GM12872 (cell line): ENCODE measurements around the gene RASSF5.

ENCODE experiments used
- TF ChIP-seq, protein P1 (sequence below): IDR thresholded peaks from 3 replicates; pipeline ENCODE4 v1.5.1; 2011; ENCODE audit warnings: low read depth, mild to moderate bottlenecking, low read length, moderate library complexity; ENCODE audit not compliant: insufficient read depth

RASSF5 gene

DNA sequence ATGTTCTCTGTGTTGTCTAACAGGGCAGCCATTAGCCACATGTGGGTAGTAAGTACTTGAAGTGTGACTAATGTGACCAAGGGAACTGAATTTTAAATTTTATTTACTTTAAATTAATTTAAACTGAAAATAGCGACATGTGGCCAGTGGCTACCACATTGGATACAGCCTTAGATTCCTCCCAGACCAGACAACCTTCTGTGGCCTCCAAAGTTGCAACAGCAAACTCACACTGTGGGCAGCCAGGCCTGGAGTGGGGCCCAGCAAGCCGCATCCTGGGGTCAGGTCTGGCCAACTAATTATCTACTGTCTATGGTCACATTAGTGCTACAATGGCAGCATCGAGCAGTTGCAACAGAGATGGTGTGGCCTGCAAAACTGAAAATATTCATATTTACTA is 93.2 kb downstream of the RASSF5 start:
- TF ChIP-seq, protein P1, sequence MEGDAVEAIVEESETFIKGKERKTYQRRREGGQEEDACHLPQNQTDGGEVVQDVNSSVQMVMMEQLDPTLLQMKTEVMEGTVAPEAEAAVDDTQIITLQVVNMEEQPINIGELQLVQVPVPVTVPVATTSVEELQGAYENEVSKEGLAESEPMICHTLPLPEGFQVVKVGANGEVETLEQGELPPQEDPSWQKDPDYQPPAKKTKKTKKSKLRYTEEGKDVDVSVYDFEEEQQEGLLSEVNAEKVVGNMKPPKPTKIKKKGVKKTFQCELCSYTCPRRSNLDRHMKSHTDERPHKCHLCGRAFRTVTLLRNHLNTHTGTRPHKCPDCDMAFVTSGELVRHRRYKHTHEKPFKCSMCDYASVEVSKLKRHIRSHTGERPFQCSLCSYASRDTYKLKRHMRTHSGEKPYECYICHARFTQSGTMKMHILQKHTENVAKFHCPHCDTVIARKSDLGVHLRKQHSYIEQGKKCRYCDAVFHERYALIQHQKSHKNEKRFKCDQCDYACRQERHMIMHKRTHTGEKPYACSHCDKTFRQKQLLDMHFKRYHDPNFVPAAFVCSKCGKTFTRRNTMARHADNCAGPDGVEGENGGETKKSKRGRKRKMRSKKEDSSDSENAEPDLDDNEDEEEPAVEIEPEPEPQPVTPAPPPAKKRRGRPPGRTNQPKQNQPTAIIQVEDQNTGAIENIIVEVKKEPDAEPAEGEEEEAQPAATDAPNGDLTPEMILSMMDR: no peak

DNA sequence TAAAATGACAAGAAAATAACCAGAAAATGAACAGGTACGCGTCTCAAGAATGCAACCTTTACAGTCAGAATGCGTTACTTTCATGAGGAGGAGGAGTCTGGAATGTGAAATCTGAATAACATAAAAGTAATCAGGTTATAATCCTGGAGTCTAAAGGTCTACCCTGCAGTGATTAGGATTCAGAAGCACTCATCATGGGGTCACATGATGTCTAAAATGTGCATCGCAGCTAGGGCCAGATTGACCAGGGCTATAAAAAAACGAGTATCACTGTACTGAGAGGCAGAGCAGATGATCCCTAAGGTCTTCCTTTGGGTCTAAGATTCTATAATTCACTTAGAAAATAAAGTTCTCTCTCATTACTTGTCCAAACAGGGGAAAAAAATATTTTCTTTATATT is 97.5 kb downstream of the RASSF5 start:
- TF ChIP-seq, protein P1: no peak

DNA sequence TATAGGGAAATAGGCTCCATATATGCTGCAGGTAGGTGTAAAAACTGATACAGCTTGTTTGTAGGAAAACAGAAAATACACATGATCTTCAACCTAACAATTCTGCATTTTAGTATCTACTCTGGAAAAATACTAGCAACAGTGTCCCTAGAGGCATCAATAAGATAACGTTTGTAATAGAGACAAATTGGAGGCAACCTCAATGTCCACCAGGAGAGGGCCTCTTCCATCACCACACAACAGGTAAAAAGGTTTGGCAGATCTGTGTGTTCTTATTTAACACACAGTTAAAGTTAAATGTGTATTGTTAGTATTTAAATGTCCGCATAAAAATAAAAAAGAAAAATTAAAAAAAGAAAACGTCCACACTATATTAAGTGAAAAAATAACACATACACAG is 99.5 kb downstream of the RASSF5 start:
- TF ChIP-seq, protein P1: peak; percentile 54

DNA sequence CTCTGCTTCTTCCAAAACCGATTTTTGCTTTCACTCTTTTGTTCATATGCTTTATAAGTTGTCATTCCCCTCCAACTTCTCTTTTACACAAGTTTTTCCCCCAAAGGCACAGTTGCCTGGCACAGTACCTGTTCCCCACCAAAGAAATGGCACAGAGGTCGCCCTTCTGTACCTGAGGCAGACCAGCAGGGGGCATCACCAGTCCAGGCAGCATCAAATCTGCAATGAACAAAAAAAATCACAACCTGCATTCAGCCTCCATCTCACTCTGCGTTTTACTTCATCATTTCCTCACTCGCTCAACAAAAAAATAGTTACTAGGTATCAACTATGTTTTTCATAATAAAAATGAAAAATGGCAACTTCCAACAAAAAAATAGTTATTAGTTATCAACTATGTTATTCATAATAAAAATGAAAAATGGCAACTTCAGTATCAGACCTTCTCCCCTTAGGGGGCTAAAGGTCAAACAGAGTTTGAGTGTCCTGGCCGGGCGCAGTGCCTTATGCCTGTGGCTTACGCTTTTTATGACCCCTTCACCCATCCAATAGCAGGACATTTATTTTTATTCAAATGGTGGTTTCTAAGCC is 100.9 kb downstream of the RASSF5 start:
- TF ChIP-seq, protein P1: peak; percentile 84

DNA sequence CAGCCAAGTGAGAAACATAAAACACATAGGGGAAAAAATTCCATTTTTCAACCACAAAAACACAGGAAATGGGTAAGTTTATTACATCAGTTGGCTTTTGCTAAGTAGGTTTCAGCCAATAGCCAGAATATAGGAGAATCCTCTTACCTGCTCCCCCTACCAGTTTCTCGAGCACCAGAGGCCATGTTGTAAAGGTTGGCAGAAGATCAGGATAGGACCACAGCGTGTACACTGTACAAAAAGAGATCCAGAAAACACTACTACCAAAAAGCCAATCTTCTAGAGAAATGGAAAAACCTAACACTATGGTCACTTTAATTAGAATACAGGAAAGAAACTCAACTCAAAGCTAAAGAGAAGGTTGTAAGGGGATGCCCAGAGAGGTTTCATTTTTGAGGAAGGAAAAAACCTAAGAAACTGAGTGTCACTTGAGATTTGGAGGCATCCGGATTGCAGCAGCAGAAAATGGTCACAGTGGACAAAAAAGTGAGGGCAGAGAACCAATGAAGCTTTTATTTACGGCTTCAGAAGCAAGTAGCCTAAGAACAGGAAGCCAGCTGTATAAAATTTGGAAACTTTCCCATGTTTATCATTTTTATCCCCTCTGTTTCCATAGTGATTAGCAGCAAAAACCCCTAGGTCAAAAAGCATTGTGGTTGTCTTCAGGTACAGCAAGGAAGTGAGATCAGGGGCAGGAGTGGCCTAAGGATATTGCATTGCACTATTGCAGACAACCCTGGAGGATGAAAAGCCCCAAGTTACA is 102.1 kb downstream of the RASSF5 start:
- TF ChIP-seq, protein P1: no peak

DNA sequence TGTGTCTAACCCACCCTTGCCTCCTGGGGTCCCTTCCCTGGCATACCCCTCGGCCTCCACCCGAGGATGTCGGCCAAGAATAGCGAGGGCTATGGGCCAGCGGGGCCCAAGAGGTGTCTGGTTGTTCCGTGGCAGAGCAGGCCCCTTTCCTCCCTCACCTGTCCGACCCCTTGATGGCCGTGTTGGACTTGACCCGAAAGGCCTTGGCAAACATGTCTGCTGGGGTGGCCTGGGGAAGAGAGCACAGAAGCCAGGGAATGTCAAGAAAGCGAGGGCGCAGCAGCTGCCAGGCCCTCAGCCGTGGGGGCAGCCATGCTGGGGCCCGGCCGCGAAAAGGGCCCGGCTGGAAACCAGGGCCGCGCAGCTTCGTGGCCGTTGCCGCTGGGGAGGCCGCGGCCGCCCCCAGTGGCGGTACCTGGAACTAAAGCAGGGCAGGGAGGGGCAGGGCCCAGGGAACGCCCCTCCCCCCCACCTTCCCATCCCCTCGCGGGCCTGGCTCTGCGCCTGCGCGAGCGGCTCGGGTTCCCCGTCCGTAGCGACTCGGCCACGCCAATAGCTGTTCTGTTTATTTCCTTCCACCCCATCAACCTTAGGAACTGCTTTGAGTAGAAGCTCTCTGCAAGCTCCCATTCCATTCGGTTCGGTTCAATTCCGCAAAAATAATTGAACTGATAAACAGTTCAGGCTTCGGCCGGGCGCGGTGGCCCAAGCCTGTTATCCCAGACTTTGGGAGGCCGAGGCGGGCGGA is 105.0 kb downstream of the RASSF5 start, which contains the start of gene EIF2D:
Gene EIF2D (minus strand): TSS at position 337 of the 748 bp plus-strand sequence. CDS start 123 bp downstream, at position 214.
- TF ChIP-seq, protein P1: peak; percentile 94

DNA sequence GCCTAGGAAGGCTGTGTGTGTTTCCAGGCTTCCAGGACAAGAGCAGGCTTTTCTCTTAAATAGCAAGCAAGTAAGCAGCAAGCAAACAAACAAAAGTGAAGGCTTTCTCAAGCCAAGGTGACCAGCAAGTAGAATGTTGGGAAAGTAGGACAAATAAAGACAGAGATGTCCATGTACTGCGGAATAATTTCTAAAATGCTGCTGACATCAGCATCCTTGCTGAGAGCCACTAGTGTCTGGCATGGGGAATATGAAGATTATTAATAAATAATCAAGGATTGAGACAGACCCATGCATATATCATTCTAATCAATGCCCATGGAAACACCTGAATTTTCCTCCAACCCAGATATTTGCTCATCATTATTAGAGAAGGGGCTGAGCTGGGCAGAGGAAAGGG is 121.6 kb downstream of the RASSF5 start:
- TF ChIP-seq, protein P1: no peak
